Activated CD8-positive, alpha-beta memory T cell treated with anti-CD3 and anti-CD28 coated beads, Interleukin-2, amount 50 U/mL, for 1 hour (primary cell): Measurements from ENCODE around the gene CRACR2A.

Experiments
- DNase-seq: peaks from one replicate; pipeline ENCODE4 v3.0.0-alpha.2; 2020; ENCODE audit errors: extremely low read depth

Gene CRACR2A

DNA sequence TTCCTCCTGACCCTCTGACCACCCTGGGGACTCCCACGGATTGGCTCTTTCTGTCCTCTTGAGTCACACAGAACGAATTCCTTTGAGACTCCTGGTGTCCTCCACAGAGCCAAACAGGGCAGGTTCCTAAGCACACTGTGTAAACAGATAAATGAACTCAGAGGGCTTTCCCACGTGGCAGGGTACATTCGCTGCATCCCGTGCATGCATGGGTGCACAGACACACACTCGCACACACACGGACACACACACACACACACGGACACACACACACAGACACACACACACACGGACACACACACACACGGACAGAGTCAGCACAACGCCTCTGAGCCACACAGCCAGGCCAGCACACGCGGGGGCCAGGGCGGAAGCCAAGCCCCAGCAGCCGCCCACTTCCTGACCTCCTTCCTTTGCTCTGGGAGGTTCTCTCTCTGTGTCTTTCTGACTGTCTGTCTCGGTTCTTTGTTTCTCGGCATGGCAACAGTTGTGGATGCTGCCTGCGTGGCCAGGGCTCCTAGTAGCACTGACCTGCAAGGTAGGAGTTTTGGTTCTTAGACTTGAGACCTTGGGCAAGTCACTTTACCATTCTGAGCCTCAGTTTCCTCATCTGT lies 706 bp downstream of the CRACR2A start:
- DNase-seq = no peak

DNA sequence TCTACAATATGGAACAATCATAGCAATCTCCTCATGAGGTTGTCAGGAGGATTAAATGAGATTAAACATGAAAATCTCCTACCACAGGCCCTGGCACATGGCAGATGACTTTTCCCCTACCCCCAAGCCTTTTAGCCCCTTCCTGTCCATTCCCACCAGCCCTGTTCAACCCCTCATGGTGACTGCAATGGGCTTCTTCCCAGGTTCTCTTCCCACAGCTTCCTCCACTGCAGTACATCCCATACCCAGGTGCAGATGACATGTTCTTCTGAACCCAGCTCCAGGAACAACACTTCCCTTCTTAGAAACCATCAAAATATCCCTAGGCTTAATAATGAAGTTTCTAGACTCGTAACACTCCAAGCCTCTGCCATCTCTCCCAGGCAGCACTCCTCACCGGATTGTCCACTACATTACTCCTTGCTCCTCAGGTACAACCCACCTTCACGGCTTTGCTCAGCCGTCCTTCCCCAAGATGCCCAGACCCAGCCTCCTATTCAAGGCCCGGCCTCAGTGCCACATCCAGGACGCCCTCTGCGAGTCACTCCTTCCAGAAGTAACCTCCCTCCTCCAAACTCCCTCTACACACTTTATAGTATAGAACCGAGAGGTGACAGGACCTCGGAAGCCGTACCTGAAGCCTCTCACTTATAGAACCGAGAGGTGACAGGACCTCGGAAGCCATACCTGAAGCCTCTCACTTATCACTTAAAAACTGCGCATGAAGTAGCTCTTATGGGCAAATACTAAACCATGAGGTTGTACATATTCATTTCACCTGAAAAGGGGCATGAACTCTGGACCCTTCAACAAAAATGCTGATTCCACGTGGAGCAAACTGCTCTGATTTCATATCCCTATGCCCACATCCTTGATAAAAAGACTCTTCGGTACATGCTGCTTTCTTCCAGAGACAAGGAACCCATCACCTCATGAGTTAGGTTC lies 1.5 kb downstream of the CRACR2A start:
- no peak for DNase-seq

DNA sequence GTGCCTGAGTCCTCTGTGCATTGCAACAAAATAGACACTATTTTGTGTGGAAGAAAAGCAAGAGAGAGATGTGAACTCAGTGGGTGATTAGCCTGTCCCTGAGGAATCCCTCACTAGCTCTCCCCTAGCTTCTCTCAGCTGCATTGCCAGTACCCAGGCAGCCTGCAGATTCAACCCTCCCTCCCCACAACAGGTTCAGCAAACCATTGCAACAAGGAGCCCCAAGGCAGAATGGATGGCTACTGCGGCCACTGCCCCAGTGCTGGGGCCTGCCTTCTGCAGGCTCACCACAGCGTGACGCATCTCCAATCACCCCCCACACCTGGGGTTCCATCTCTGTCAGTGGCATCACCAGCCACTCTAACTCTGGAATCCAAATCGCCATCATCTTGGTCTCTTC lies 2.3 kb downstream of the CRACR2A start:
- DNase-seq = no peak

DNA sequence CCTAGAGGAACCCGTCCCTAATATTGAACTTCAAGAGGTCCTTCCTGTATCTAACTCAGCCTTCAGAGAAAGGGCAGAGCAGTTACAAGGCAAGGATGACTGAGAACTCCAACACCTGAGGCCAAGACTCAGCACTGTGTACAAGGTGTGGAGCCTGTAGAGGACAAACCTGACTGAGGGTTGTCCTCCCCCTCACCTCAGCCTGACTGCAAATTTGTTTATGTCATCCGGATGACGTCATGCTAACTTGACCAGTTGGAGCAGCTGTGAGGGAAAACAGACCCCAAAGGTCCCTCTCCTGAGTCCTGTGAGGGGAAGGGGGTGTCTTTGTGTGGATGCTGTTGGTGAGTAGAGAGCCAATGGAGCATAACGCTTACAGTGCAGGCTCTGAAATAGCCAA lies 4.3 kb downstream of the CRACR2A start:
- no peak for DNase-seq

DNA sequence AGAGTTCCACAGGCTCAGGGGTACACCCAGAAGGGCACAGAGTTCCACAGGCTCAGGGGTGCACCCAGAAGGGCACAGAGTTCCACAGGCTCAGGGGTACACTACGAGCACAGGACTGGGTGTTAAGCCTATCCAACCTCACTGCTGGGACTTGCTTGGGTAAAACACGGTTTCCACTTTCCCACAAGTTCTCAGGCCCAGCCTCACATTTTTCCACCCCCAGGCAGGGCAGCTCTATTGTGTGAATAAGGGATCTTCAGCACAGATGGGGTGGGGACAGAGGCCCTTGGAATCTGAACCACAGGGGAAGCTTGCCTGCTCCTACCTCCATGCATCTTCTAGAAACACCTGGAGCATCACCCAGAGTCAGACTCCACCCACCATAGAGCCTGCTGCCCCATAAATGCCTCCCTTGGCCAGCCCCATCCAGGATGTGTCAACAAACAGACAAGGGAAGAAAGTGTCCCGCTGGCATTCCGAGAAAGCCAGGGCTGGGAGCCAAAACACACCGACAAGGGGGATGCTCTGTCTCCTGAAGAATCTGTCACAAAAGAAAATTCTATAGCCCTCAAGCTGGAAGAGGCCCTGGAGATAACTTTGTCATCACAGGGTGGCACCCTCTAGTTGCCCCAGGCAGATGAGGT lies 4.8 kb downstream of the CRACR2A start:
- no peak for DNase-seq

DNA sequence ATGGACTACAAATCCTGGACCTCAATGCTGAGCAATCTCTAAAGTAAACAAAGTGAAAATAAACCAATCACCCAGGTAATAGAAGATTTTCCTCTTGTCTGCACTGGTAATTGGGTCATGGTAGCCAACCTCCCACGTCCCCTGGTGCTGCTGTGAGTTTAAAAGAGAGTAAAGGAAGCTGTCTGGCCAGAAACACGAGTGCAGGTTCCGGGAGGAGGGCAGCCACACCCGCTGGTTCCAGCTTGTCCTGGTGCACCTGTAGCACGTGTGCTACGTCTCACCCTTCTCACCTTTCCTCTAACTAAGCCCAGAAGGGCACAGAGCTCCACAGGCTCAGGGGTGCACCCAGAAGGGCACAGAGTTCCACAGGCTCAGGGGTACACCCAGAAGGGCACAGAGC lies 5.4 kb downstream of the CRACR2A start:
- no peak for DNase-seq

DNA sequence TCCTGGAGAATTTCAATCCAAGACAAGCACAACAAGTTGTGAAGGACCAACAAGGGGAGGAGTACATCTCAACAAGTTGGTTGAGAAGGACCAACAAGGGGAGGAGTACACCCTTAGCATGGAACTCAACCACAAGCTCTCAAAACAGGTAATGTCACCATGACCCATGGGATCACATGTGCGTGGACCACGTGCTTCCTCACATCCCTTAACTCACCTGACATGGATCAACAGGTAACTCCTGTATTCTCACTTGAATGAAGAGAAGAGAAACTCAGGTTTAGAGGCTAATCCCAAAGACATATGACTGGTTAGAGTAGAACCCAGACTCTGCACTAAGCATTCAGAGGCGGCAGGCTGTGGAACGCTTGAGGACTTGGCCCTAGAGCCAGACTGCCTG lies 6.2 kb downstream of the CRACR2A start:
- no peak for DNase-seq

DNA sequence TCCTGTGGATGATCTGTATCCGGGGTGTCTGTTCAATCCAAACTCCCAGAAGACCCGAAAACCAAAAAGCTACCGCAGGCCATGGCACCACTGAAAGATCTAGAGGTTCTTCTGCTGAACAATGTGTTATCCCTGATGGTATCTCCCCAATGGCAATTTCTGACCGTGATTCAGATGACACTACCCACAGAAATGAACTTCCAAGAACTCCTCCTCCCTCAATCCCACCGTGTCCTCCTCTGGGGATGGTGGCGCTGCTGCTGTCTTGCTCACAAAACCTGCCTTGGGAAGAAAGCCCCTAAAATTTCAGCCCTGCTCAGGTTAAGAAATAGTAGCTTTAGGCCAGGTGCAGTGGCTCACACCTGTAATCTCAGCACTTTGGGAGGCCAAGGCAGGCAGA lies 7.8 kb downstream of the CRACR2A start:
- DNase-seq = no peak

DNA sequence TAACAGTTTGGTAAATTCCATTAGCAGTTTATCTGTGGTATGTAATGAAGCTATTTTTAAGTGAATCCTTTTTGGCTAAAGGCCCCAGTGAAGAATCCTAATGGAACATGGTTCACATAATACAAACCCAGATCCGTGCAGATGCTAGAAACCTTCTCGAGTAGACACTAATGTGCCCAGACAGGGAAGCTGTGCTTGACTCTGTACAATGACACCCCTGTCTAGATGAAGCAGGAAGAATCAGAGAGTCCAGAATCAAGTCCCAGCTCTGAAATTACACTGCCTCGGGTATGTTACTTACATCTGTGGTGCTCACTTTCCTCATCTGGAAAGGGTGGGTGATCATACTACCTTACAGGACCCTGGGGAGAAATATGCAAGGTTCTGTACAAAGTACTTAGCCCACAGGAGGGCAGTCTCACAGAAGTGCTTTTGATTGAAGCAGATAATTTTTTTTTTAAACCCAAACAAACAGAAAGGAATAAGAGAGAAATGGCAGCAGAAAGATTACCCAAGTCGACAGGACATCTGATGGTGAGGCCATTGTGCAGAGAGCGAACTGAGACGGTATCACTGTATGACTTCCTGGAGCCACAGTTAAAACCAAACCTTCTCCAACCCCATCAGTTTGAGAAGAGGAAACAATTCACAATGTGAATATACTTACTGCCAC lies 8.5 kb downstream of the CRACR2A start:
- no peak for DNase-seq

DNA sequence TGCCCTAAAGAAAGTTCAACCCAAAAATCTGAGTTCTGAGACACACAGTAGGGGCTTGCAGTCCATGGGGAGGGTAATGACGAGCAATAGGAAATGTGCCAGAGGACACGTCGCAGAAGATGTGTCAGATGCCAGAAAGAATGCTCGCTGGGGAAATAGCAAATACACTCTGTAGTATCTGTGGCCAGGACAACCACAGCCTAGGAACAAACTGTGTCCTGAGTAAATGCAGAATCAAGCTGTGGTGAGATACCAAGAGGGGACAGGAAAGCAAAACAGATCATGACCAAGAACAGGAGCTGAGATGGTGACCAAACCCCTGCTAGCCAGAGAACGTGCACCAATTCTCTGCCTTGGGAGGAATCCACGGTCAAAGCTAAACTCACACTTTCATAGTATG lies 9.1 kb downstream of the CRACR2A start:
- no peak for DNase-seq

DNA sequence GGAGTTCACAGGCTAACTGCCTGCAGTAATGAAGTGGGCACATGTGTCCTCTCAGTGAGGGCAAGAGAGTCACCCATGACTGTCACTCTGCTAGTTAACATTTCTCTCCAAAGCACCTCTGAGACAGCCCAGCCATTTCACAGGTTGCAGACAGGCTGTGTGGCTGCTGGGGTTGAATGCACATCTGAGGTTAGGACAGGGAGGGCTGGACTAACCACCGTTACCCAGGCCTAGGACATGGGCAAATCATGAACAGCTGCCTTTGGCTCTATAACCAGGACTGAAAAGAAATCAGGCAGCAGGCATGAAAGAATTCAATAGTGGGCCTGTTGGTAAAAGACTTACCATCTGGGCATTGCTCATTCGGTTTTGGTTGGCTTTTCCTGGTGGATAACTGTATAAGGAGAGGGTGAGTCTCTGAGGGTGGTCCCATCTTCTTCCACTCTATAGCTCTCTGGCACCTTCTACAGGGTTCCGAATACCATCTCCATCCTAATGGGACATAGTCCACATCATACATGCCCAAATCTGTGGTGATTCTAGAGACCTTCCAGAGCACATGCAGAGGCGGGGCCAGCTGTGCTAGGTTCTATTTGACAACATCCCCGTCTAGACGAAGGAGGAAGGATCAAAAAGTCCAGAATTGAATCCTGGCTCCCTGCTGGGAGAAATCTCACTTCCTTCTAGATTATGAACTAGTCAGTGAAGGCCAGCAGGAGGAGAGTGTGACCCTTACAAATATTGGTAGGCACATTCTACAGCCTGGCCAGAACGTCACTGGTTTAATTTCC lies 10.8 kb downstream of the CRACR2A start:
- DNase-seq = no peak

DNA sequence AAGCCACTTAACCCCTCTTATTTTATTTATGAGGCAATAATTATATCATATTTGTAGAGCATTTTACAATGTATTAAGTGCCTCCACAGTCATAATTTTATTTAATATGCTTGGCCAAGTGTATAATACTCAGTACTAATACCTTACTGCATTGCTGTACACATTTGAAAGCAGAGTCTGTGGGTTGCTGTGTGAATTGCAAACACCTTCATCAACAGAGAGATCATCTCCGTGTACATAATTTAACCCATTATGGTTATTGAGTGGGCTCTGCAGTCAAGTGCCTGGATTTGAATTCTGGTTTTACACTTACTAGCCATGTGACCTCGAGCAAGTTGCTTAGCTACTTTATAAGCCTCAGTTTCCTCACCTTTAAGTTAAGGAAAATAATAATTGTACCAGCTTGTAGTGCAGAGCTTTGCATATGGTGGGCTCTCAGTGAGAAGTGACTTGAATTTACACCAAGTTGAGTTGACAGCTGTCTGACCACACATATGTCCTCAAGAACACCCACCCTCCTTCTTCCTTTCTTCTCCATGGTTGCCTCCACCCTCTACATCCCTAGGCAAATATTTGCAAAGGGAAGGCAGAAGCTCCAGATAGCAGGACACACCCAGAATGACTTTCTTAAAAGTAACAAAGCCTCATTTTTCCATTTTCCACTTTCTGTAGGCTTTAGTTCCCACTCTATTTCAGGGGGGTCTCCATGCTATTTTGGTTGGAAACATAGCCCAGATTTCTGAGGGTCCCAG lies 12.3 kb downstream of the CRACR2A start:
- no peak for DNase-seq

DNA sequence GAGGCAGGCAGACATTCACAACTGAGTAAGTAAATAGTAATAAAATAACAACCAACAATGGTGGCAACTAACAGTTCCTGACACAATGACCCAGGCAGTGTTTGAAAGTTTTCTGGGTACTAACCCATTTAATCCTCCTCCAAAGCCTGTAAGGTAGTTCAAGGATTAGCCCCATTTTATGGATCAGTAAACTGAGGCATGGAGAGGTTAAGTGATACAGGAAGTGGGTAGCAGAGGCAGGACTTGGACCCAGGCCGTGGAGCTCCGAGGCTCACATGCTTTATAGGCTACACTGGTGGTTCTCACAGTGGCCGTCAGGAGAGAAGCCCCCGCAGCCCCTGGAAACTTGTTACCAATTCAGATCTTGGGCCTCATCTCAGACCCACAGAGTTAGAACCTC lies 17.5 kb downstream of the CRACR2A start:
- DNase-seq = no peak

DNA sequence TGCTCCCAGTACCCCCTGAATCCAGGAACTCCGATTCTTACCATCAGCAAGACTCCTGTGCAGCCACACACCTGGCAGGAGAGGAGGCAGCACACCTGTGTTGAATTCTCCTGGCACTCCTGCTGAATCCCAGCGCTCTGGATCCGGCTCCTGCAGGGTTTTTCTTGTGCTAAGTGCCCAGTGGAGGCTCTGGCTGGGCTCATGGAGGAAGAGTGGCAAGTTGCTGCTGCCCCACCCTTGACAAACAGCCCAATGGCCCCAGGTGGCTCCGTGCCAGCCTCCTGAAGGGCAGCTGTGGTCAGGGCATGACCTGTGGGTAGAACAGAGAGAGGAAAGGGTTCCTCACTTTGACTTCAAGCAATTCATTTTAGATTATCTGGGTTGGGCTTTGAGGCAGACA lies 20.0 kb downstream of the CRACR2A start:
- no peak for DNase-seq

DNA sequence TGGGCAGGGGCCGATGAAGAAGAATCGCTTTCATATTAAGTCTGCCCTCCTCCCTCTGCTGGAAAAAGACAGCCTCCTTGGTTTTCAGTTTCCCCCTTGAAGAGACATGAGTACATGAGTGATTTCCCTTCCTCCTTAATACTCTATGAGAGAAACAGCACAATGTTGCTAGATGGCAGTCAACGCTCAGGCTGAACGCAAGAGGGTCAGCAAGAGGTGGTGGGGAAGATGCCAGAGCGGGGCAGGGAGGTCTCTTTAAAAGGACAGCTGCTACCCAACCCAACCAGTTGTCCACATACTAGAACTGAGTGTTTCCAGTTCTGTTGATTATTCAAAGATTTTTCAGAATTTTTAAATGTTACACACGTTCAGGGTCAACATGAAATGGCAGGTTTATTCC lies 22.8 kb downstream of the CRACR2A start:
- DNase-seq = no peak

DNA sequence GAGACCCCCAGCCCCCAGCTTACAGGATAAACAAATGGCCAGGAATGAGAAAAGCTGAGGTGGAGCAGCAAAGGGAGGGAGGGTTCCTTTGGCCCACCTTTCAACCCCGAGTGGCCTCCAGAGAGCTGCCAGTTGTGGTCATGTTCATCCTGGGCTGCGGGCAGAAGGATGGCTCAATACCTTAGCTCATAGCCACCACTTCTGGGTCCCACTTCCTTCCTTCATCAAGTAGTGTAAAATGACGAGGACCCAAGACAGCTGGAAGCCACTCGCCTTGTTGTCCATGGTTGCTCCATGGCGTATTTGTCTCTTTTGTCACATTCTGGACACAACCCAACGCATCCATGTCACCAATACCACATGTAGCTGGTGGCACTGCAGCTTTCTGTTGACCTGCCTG lies 24.2 kb downstream of the CRACR2A start:
- no peak for DNase-seq

DNA sequence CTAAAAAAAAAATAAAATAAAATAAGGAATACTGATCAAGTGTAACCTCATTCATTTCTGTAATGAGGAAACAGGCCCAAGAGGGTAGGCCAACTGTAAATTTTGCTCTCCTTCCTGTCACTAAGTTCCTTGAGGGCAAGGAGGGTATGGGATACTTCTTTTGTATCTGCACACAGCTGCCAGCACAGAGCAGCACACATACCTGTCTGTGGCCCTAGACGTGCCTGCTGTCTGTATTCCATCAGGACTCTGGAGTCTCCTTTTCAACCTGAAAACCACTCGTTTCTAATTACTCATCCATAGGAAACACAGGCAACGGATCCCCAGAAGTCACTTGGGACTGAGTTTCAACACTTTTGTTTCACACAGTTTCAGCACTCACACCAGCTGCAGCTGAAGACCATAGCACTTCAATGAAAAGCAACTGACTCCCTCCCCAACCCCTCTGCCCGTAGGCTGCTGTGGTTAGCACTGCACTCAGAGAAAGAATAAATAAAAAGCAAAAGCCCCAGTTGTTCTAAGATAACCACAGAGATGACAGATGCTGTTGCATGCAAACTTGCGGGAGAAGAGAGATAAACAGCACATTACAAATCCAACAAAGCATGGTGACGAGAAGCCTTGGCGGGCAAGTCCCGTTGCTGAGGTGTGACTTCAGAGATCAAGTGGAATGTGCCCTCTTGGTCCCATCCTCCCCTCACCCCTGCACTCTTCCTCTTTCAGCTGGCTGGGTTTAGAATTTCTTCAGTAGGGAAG lies 24.9 kb downstream of the CRACR2A start:
- DNase-seq = no peak

DNA sequence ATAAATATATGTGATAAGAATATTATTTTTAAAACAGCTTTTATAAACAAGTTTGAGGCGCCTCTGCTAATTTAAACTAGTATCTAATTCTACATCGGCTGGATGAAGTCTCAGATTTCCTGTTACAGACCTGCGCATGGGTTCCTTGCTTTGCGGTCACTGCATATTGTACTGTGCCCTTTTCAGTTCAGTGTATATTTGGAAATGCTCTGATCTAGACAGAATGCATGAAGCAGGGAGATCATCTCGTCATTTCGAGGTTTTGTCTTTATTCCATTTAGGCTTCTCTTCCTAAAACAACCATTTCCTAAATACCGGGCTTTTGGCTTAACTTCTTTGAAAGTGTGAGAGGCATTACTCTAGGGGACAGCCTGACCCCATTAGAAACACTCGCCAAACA lies 25.6 kb downstream of the CRACR2A start:
- DNase-seq = no peak

DNA sequence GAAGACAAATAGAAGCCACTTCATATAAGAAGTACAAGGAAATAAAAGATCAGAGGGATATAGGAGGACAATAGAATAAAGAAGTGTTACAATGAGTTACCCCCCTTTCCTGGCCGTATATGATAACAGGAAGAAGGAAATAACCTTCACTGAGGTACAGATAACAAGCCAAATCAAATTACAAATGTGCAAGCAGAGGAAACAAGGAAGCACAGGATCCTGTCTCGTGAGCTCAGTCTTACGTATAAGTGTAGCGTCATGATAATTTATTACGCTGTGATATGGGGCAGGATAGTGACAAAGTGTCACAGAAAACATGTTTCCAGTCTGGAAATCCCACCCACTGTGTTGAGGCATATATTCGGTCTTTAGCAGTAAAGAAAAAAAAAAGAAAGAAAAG lies 26.5 kb downstream of the CRACR2A start:
- DNase-seq = no peak
